HG03457 (cell line): ENCODE results near the gene PUS7L.

Source experiments
- ATAC-seq: cut with Tn5 transposase; IDR thresholded peaks from one replicate; pipeline ENCODE4 v1.9.1; 2021; ENCODE audit warnings: moderate number of reproducible peaks; ENCODE audit not compliant: unreplicated experiment

Gene PUS7L

DNA sequence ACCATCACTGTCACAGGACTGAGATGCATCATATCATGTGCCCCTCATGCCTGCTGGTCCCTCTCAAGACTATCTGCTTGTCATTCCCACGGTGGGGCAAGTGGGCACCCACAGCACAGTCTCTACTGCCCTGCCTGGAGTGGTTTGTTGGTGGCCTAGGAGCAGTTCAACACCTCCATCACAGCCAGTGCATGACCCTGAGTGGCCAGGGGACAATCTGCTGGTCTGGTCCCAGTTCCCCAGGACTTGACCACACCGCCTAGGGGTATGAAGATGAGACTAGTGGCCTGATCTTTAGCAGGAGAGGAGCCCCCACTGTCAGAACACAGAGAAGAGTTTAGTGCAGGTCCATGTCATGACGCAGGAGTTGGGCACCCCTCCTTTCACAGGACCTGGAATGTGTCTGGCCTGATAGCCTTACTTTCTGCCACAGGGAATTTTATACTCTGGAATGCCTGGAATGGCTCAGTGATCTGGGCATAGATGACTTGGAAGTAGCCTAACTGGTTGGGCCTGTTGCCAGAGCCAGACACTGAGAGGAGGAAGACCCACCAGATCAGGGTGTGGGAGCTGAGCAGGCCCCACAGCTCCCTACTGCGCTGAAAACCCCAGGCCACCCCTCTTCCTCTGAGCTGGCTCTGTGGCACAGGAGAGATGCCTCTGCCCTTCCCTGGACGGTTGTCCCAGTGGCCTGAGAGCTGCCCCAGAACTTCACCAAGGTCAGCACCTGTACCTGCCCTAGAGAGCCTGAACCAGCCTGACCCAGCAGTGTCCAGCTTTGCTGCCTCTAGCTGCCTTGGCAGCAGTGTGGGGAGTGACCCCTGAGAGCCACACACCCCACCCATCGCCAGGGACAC is 83.3 kb downstream of the PUS7L start:
- no peak for ATAC-seq

DNA sequence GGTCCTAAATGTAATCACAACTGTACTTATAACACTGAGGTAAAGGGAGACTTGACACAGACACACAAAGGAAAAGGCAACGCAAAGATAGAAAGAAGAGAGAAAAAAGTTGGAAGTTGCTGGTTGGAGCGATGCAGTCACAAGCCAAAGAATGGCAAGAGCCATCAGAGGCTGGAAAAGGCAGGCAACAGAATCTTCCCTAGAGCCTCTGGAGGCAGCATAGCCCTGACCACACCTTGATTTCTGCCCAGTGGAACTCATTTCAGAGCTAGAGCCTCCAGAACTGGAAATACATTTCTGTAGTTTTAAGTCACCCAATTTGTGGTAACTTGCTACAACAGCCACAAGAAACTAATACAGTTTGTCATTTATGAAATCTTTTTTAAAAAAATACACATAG is 89.2 kb downstream of the PUS7L start:
- ATAC-seq, result no peak
